Stimulated activated effector memory CD8-positive, alpha-beta T cell treated with anti-CD3 and anti-CD28 coated beads, Interleukin-12 subunit alpha, Interleukin-12 subunit beta, amount 100 ng/mL, for 72 hours (primary cell): Measurements from ENCODE around the gene TNFRSF12A.
"Not testable (repeated sequence)": the region's sequence is repeated elsewhere in the genome, so short reads cannot be mapped to it uniquely, and the experiment has no call there.

ENCODE experiments used
- ATAC-seq: fragments of 150-1000 bp; cut with Tn5 transposase; 2 replicates; pipeline ENCODE4 v1.10.0; 2021
- DNase-seq, 2 donors: peaks; one replicate each; pipeline ENCODE4 v3.0.0; 2021 to 2022; ENCODE audit warnings: low spot score in 2 of 2
- H3K27ac Mint-ChIP-seq: one replicate; pipeline ENCODE4 v1.8.0; 2022; ENCODE audit warnings: mild to moderate bottlenecking, mixed read lengths
- H3K36me3 Mint-ChIP-seq: one replicate; pipeline ENCODE4 v1.8.0; 2022; ENCODE audit warnings: mild to moderate bottlenecking, mixed read lengths
- H3K4me1 Mint-ChIP-seq: one replicate; pipeline ENCODE4 v1.8.0; 2022; ENCODE audit warnings: mixed read lengths
- H3K4me3 Mint-ChIP-seq: one replicate; pipeline ENCODE4 v1.8.0; 2022; ENCODE audit warnings: mild to moderate bottlenecking, mixed read lengths
- H3K9me3 Mint-ChIP-seq: one replicate; pipeline ENCODE4 v1.8.0; 2022; ENCODE audit warnings: mixed read lengths

TNFRSF12A gene

GRCh38 chr16:3069146-3069545, 49.0 kb downstream of the TNFRSF12A start:
- H3K36me3 Mint-ChIP-seq, result peaks cover 97% of the 10 kb centered on the region
- DNase-seq, H3K9me3 Mint-ChIP-seq, ATAC-seq: not testable (repeated sequence)
- peaks cover 66% of the 10 kb centered on the region for H3K4me1 Mint-ChIP-seq
- H3K27ac Mint-ChIP-seq, result peak overlapping the region; percentile 100
- peak overlapping the region; percentile 100 for H3K4me3 Mint-ChIP-seq

GRCh38 chr16:3070608-3071111, 50.5 kb downstream of the TNFRSF12A start:
- H3K4me1 Mint-ChIP-seq, result peaks cover 68% of the 10 kb centered on the region
- no peaks in the 10 kb centered on the region for H3K9me3 Mint-ChIP-seq
- peak overlapping the region; percentile 100 for H3K4me3 Mint-ChIP-seq
- H3K36me3 Mint-ChIP-seq, result peaks cover 98% of the 10 kb centered on the region
- H3K27ac Mint-ChIP-seq, result peak overlapping the region; percentile 100
- no peak for ATAC-seq
- DNase-seq, result no peak

- peaks cover 76% of the 10 kb centered on the region for H3K4me1 Mint-ChIP-seq
- H3K36me3 Mint-ChIP-seq, result peaks cover 98% of the 10 kb centered on the region
- H3K9me3 Mint-ChIP-seq, result no peaks in the 10 kb centered on the region
- H3K4me3 Mint-ChIP-seq, result peak overlapping the region; percentile 100
- peak overlapping the region; percentile 100 for H3K27ac Mint-ChIP-seq
- no peak for ATAC-seq
- no peak for DNase-seq
Observed at GRCh38 chr16:3071655-3072054, 51.5 kb downstream of the TNFRSF12A start.
